ENCODE data around the gene LMLN. TPM values are rescaled to one million over a fixed set of nuclear protein-coding genes. Genes with fewer than 3 reads are reported as not detected.
"Not testable (repeated sequence)": the region's sequence is repeated elsewhere in the genome, so short reads cannot be mapped to it uniquely, and the experiment has no call there.

Gene LMLN
- total RNA-seq, 3 donors from 2014 or later (not counting 1 experiment from before 2014, with no cell fraction given) = 2.3 to 4.5 (median 4.0) TPM

GRCh38 chr3:197960694-197961581, 921 bp downstream of the LMLN start:
- H3K27me3 ChIP-seq (ENCODE audit: control insufficient read depth, insufficient read depth, low read length) = no peaks in the 10 kb centered on the region
- H3K9me3 Mint-ChIP-seq = no peaks in the 10 kb centered on the region
- WGBS (ENCODE audit: insufficient coverage) = 16% methylated on average over 21 of the region's 23 CpGs
- peak overlapping the region; percentile 76 for H3K27ac ChIP-seq (ENCODE audit: low read length)
- H3K27ac Mint-ChIP-seq = peak overlapping the region; percentile 90 to 93
- peak overlapping the region; percentile 90 for H3K4me3 ChIP-seq (ENCODE audit: low read length)
- peaks cover 40 to 49% of the 10 kb centered on the region in 2 donors for H3K4me1 Mint-ChIP-seq
- H3K27me3 Mint-ChIP-seq (ENCODE audit: low read depth in 2 of 2) = no peaks in the 10 kb centered on the region
- DNase-seq (peak in 1 of 2 donors; percentile 9), ATAC-seq (no peak)
- H3K36me3 Mint-ChIP-seq = no peaks in the 10 kb centered on the region
- no peaks in the 10 kb centered on the region for H3K9me3 ChIP-seq (ENCODE audit: control insufficient read depth, insufficient read depth, low read length)
- H3K36me3 ChIP-seq (ENCODE audit: control insufficient read depth, insufficient read depth, low read length) = peaks cover 8% of the 10 kb centered on the region
- peaks cover 22% of the 10 kb centered on the region for H3K4me1 ChIP-seq (ENCODE audit: control insufficient read depth, insufficient read depth, low read length)
- TF ChIP-seq CTCF (IDR thresholded peaks at IDR 0.05) = no peak
- intact Hi-C loops (cut with micrococcal nuclease) = loop anchor here (1.0 kb wide), 1 partner anchor 11 kb away; the partner anchor contains the start of gene RPL35A
- peak overlapping the region; percentile 91 for H3K4me3 Mint-ChIP-seq

- no peak for TF ChIP-seq CTCF (IDR thresholded peaks at IDR 0.05)
- peak overlapping the region; percentile 91 for H3K4me3 Mint-ChIP-seq
- H3K27ac Mint-ChIP-seq = peak overlapping the region; percentile 90 to 93
- H3K36me3 ChIP-seq (ENCODE audit: control insufficient read depth, insufficient read depth, low read length) = peaks cover 2% of the 10 kb centered on the region
- H3K27ac ChIP-seq (ENCODE audit: low read length) = no peak overlapping the region
- intact Hi-C loops (cut with micrococcal nuclease) = no loop called here
- H3K36me3 Mint-ChIP-seq = no peaks in the 10 kb centered on the region
- WGBS (ENCODE audit: insufficient coverage) = 26% methylated on average over 7 of the region's 9 CpGs
- H3K4me1 Mint-ChIP-seq = peaks cover 40 to 49% of the 10 kb centered on the region in 2 donors
- ATAC-seq (no peak), DNase-seq (peak in 1 of 2 donors; percentile 52)
- no peaks in the 10 kb centered on the region for H3K9me3 ChIP-seq (ENCODE audit: control insufficient read depth, insufficient read depth, low read length)
- H3K27me3 ChIP-seq (ENCODE audit: control insufficient read depth, insufficient read depth, low read length) = no peaks in the 10 kb centered on the region
- no peaks in the 10 kb centered on the region for H3K9me3 Mint-ChIP-seq
- no peak overlapping the region for H3K4me3 ChIP-seq (ENCODE audit: low read length)
- no peaks in the 10 kb centered on the region for H3K27me3 Mint-ChIP-seq (ENCODE audit: low read depth in 2 of 2)
- H3K4me1 ChIP-seq (ENCODE audit: control insufficient read depth, insufficient read depth, low read length) = peaks cover 22% of the 10 kb centered on the region
Observed at GRCh38 chr3:197961582-197961945, 1.5 kb downstream of the LMLN start.

GRCh38 chr3:197963019-197963637, 3.1 kb downstream of the LMLN start:
- no peaks in the 10 kb centered on the region for H3K27me3 ChIP-seq (ENCODE audit: control insufficient read depth, insufficient read depth, low read length)
- peaks cover 22% of the 10 kb centered on the region for H3K4me1 ChIP-seq (ENCODE audit: control insufficient read depth, insufficient read depth, low read length)
- Mint-ChIP-seq H3K4me1 (peaks cover 38 to 40% of the 10 kb centered on the region in 2 donors), H3K27me3 (ENCODE audit: low read depth in 2 of 2) (no peaks in the 10 kb centered on the region), H3K4me3 (peak overlapping the region; percentile 14), H3K9me3 (peaks cover 2 to 3% of the 10 kb centered on the region in 2 donors), H3K27ac (no peak overlapping the region), H3K36me3 (peaks cover 8% of the 10 kb centered on the region)
- no peak for TF ChIP-seq CTCF (IDR thresholded peaks at IDR 0.05)
- peaks cover 9% of the 10 kb centered on the region for H3K9me3 ChIP-seq (ENCODE audit: control insufficient read depth, insufficient read depth, low read length)
- DNase-seq = no peak
- WGBS (ENCODE audit: insufficient coverage) = over 99% methylated on average over 5 of the region's 5 CpGs
- no peak overlapping the region for H3K27ac ChIP-seq (ENCODE audit: low read length)
- no peaks in the 10 kb centered on the region for H3K36me3 ChIP-seq (ENCODE audit: control insufficient read depth, insufficient read depth, low read length)
- intact Hi-C loops (cut with micrococcal nuclease) = no loop called here
- no peak for ATAC-seq
- H3K4me3 ChIP-seq (ENCODE audit: low read length) = no peak overlapping the region

GRCh38 chr3:197967337-197967989, 7.4 kb downstream of the LMLN start:
- DNase-seq; H3K27me3 ChIP-seq (ENCODE audit: control insufficient read depth, insufficient read depth, low read length); H3K36me3 ChIP-seq (ENCODE audit: control insufficient read depth, insufficient read depth, low read length); H3K27ac ChIP-seq (ENCODE audit: low read length); H3K27ac Mint-ChIP-seq; intact Hi-C loops (cut with micrococcal nuclease); H3K9me3 Mint-ChIP-seq; ATAC-seq; H3K4me1 Mint-ChIP-seq; H3K4me3 Mint-ChIP-seq; H3K9me3 ChIP-seq (ENCODE audit: control insufficient read depth, insufficient read depth, low read length); H3K27me3 Mint-ChIP-seq (ENCODE audit: low read depth in 2 of 2); H3K4me1 ChIP-seq (ENCODE audit: control insufficient read depth, insufficient read depth, low read length); H3K4me3 ChIP-seq (ENCODE audit: low read length): not testable (repeated sequence)
- H3K36me3 Mint-ChIP-seq = peaks cover 11% of the 10 kb centered on the region
- 93% methylated on average over 8 of the region's 8 CpGs for WGBS (ENCODE audit: insufficient coverage)

Data from natural killer cell (primary cell).